ENCODE data around the gene AFF1. TPM values are rescaled to one million over a fixed set of nuclear protein-coding genes. Genes with fewer than 3 reads are reported as not detected.
A peak's percentile ranks its signal among the peaks of the same experiment; 100 is the strongest.
"Not testable (repeated sequence)": the region's sequence is repeated elsewhere in the genome, so short reads cannot be mapped to it uniquely, and the experiment has no call there.

Gene AFF1
- total RNA-seq, 2 donors from 2014 or later: 42.8 to 57.0 TPM

DNA sequence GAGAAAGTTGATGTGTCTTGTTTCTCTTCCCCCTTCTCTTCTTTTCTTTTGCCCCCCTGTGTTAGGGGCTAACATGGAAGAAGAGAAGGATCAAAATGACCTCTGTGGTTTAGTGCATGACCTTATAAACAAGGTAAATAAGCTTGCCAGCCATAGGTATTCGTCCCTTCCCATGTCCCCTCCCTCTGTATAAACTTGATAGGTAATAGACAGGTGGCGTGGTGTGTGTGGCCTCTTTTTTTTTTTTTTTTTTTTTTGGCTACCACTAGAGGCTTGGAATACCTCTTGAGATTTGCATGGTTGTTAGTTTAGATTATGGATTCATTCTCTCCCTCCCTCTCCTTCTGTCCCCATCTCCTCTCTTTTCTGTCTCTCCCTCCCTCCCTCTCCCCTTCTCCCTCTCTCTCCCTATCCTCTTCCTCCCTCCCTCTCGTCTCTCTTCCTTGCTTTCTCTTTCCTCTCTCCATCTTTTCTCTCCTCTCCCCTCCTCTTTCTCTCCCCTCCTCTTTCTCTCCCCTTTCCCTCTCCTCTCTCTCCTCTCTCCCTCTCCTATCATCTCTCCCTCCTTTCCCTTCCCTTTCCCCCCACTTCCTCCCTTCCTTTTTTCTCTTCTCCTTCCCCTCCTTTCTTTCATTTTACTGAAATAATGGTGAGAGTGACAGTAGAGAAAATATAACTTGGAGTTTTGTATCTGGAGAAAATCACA, 134.4 kb downstream of the AFF1 start:
- DNase-seq: no peak
- Histone ChIP-seq H3K27me3 (no peaks in the 10 kb centered on the region), H3K9me3 (no peaks in the 10 kb centered on the region), H3K27ac (peak overlapping the region in 2 of 4 donors; percentile 19 to 40), H3K4me3 (no peak overlapping the region), H3K36me3 (replicated peaks in 1 of 2; ENCODE audit: insufficient read depth in 1 of 2, low read depth in 2 of 2) (no peaks in the 10 kb centered on the region), H3K4me1 (peaks cover 39% of the 10 kb centered on the region)
- intact Hi-C loops (cut with DNase I): no loop called here
- TF ChIP-seq POLR2A (IDR thresholded peaks at IDR 0.05): no peak
- TF ChIP-seq, protein P1, sequence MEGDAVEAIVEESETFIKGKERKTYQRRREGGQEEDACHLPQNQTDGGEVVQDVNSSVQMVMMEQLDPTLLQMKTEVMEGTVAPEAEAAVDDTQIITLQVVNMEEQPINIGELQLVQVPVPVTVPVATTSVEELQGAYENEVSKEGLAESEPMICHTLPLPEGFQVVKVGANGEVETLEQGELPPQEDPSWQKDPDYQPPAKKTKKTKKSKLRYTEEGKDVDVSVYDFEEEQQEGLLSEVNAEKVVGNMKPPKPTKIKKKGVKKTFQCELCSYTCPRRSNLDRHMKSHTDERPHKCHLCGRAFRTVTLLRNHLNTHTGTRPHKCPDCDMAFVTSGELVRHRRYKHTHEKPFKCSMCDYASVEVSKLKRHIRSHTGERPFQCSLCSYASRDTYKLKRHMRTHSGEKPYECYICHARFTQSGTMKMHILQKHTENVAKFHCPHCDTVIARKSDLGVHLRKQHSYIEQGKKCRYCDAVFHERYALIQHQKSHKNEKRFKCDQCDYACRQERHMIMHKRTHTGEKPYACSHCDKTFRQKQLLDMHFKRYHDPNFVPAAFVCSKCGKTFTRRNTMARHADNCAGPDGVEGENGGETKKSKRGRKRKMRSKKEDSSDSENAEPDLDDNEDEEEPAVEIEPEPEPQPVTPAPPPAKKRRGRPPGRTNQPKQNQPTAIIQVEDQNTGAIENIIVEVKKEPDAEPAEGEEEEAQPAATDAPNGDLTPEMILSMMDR (IDR thresholded peaks at IDR 0.05): peak in 1 of 7 experiments; percentile 9
- no peak for ATAC-seq
- 53 to 57% methylated on average over 3 of the region's 3 CpGs for WGBS, 2 donors

- ATAC-seq (peak; percentile 54), DNase-seq (peak; percentile 38 to 63 (median 51))
- H3K36me3 ChIP-seq (replicated peaks in 1 of 2; ENCODE audit: insufficient read depth in 1 of 2, low read depth in 2 of 2): no peaks in the 10 kb centered on the region
- no peak overlapping the region for H3K4me3 ChIP-seq
- no peaks in the 10 kb centered on the region for H3K9me3 ChIP-seq
- intact Hi-C loops (cut with DNase I): no loop called here
- WGBS, 2 donors: 63 to 65% methylated on average over 3 of the region's 3 CpGs
- H3K27ac ChIP-seq: peak overlapping the region in 1 of 4 donors; percentile 59
- H3K4me1 ChIP-seq: peaks cover 40% of the 10 kb centered on the region
- TF ChIP-seq POLR2A (IDR thresholded peaks at IDR 0.05): no peak
- TF ChIP-seq, protein P1 (IDR thresholded peaks at IDR 0.05): no peak
- no peaks in the 10 kb centered on the region for H3K27me3 ChIP-seq
Observed at GRCh38 chr4:87071401-87071800, 136.6 kb downstream of the AFF1 start.

DNA sequence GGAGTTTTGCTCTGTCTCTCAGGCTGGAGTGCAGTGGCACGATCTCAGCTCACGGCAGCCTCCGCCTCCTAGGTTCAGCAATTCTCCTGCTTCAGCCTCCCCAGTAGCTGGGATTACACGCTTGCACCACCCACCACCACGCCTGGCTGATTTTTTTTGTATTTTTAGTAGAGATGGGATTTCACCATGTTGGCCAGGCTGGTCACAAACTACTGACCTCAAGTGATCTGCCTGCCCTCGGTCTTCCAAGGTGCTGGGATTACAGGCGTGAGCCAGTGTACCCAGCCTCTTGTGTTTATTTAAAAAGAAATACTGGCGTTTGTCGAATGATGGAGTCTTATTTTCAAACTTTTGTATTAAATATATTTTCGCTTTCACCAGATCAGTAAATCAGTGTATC, 137.7 kb downstream of the AFF1 start:
- H3K27me3 ChIP-seq; DNase-seq; H3K9me3 ChIP-seq; H3K36me3 ChIP-seq (replicated peaks in 1 of 2; ENCODE audit: insufficient read depth in 1 of 2, low read depth in 2 of 2); intact Hi-C loops (cut with DNase I); ATAC-seq; H3K4me3 ChIP-seq: not testable (repeated sequence)
- Histone ChIP-seq H3K27ac (peak overlapping the region in 1 of 4 donors; percentile 50), H3K4me1 (peaks cover 40% of the 10 kb centered on the region)
- 71 to 81% methylated on average over 10 of the region's 10 CpGs for WGBS, 2 donors

GRCh38 chr4:87073199-87074120, 138.6 kb downstream of the AFF1 start:
- Histone ChIP-seq H3K4me3 (no peak overlapping the region), H3K9me3 (no peaks in the 10 kb centered on the region), H3K4me1 (peaks cover 46% of the 10 kb centered on the region), H3K27me3 (no peaks in the 10 kb centered on the region), H3K27ac (peak overlapping the region in 3 of 4 donors; percentile 41 to 50 (median 47)), H3K36me3 (replicated peaks in 1 of 2; ENCODE audit: insufficient read depth in 1 of 2, low read depth in 2 of 2) (no peaks in the 10 kb centered on the region)
- TF ChIP-seq, protein P1 (IDR thresholded peaks at IDR 0.05): no peak
- no peak for TF ChIP-seq POLR2A (IDR thresholded peaks at IDR 0.05)
- intact Hi-C loops (cut with DNase I): no loop called here
- DNase-seq (peak in 2 of 4 donors; percentile 27 to 46), ATAC-seq (peak; percentile 37)
- 10 to 18% methylated on average over 14 of the region's 14 CpGs for WGBS, 2 donors

GRCh38 chr4:87074121-87074488, 139.3 kb downstream of the AFF1 start:
- DNase-seq (no peak), ATAC-seq (no peak)
- Histone ChIP-seq H3K36me3 (replicated peaks in 1 of 2; ENCODE audit: insufficient read depth in 1 of 2, low read depth in 2 of 2) (no peaks in the 10 kb centered on the region), H3K27me3 (no peaks in the 10 kb centered on the region), H3K4me1 (peaks cover 46% of the 10 kb centered on the region), H3K9me3 (no peaks in the 10 kb centered on the region), H3K27ac (peak overlapping the region in 3 of 4 donors; percentile 41 to 50 (median 47)), H3K4me3 (no peak overlapping the region)
- 40 to 62% methylated on average over 3 of the region's 3 CpGs for WGBS, 2 donors
- TF ChIP-seq, protein P1 (IDR thresholded peaks at IDR 0.05): no peak
- TF ChIP-seq POLR2A (IDR thresholded peaks at IDR 0.05): no peak
- intact Hi-C loops (cut with DNase I): no loop called here
